Measurements from ENCODE around the gene SMYD3.
"Not testable (repeated sequence)": the region's sequence is repeated elsewhere in the genome, so short reads cannot be mapped to it uniquely, and the experiment has no call there.

GRCh38 chr1:246071981-246072380, 435.1 kb downstream of the SMYD3 start:
- TF ChIP-seq RCOR1 (IDR thresholded peaks at IDR 0.05; ENCODE audit: insufficient replicate concordance, low read length); CHD1 (IDR thresholded peaks at IDR 0.05; ENCODE audit: low read depth, low read length); CTCF (conservative IDR thresholded peaks at IDR 0.05; ENCODE audit: low read depth, low read length); POLR2A (IDR thresholded peaks at IDR 0.05; ENCODE audit: low read depth, low read length); BHLHE40 (IDR thresholded peaks at IDR 0.05; ENCODE audit: low read depth, low read length); CEBPB (IDR thresholded peaks at IDR 0.05; ENCODE audit: low read depth, low read length); SMC3 (IDR thresholded peaks at IDR 0.05; ENCODE audit: low read depth, low read length); MAZ (IDR thresholded peaks at IDR 0.05; ENCODE audit: borderline replicate concordance, low read depth, low read length); RAD21 (IDR thresholded peaks at IDR 0.05; ENCODE audit: low read length); ELK1 (IDR thresholded peaks at IDR 0.05; ENCODE audit: borderline replicate concordance, low read depth, low read length); USF2 (IDR thresholded peaks at IDR 0.05; ENCODE audit: low read depth, low read length); MAFK (IDR thresholded peaks at IDR 0.05; ENCODE audit: low read depth, low read length); FOS (IDR thresholded peaks at IDR 0.05; ENCODE audit: low read depth, low read length); MXI1 (IDR thresholded peaks at IDR 0.05; ENCODE audit: borderline replicate concordance, low read depth, low read length): not testable (repeated sequence)
